Activated T-cell treated with anti-CD3 and anti-CD28 coated beads, Interleukin-2, amount 50 U/mL, for 1 hour (primary cell): ENCODE data around the gene TMED7.

ENCODE experiments used
- DNase-seq: peaks from one replicate; pipeline ENCODE4 v3.0.0-alpha.2; 2020

Gene TMED7

GRCh38 chr5:115626445-115626823 is 598 bp upstream of the TMED7 start:
- no peak for DNase-seq

- no peak for DNase-seq
Measured at GRCh38 chr5:115624994-115625393, 842 bp downstream of the TMED7 start.

- DNase-seq: no peak
Measured at GRCh38 chr5:115623658-115624057, 2.2 kb downstream of the TMED7 start.

- no peak for DNase-seq
Measured at GRCh38 chr5:115621365-115621900, 4.4 kb downstream of the TMED7 start.

- DNase-seq: no peak
Measured at GRCh38 chr5:115616892-115617291, 8.9 kb downstream of the TMED7 start.

GRCh38 chr5:115616472-115616871 is 9.4 kb downstream of the TMED7 start:
- DNase-seq: no peak

DNA sequence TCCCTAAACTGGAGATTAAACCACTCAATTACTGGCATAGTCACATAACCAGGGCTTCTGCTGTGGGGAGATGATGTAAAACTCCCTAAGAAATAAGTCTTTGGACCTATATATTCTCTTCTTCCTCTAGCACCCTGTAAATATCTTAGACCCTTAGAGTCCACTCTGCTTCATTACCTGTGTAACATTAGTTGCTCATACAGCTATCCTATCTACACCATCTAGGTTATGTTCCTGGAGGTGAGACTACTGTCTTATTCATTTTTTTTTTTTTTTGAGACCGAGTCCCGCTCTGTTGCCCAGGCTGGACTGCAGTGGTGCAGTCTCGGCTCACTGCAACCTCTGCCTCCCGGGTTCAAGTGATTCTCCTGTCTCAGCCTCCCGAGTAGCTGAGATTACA is 14.0 kb downstream of the TMED7 start:
- DNase-seq: no peak

DNA sequence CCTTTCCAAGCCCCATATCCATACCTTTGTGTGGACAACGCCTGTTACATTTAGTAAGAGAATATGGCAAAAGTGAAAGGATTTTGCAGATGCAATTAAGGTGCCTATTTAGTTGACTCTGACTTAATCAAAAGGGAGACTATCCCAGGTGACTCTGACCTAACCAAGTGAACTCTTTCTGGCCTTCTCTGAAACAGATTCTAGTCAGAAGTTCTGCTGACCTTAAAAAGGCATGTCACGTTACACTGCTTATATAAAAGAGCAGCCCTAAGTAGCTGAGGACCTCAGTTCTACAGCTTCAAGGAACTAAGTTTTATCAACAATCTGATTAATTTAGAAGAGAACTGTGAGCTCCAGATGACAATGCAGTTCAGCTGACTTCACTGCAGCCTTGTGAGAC is 17.9 kb downstream of the TMED7 start:
- no peak for DNase-seq

DNA sequence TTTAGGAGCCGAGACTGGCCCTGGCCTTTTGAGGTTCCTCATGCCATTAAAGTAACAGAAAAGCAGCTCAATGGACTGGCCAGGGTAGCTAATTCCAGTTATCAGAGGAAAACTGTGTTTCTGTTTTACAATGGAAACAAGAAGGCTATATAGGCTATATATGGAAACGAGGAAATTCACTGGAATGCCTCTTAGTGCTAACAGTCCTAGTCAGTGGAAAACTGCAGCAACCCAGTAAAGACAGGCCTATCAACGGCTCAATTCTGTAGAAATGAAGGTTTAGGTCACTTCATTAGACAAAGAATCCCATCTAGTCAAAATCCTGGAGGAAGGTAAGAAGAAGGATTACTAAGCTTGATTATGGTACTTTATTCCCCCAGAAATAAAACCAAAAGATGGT is 20.4 kb downstream of the TMED7 start:
- no peak for DNase-seq

DNA sequence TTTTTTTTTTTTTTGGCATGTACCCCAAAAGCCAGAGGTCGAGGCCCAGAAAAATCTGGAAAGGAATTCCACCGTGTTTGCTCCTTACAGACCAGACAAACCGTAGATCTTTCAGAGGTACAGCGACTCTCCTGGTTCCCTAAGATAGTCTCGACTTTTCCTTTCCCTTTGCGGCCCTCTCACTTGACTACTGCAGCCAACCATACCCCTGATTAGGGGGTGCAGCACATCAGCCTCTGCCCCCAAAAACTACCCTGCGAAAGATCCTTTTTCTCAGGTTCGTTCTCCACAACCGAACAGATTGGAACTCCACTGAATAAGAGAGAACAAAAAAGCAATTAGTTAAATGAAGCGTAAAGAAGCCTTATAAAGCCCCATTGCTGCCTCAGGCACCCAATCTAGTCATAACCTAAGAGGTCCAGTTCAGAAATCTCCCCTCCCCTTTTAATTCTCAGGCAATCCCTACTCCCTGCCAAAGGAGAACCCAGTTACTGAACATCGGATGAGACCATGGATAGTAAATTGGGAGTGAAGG is 23.2 kb downstream of the TMED7 start:
- no peak for DNase-seq

DNA sequence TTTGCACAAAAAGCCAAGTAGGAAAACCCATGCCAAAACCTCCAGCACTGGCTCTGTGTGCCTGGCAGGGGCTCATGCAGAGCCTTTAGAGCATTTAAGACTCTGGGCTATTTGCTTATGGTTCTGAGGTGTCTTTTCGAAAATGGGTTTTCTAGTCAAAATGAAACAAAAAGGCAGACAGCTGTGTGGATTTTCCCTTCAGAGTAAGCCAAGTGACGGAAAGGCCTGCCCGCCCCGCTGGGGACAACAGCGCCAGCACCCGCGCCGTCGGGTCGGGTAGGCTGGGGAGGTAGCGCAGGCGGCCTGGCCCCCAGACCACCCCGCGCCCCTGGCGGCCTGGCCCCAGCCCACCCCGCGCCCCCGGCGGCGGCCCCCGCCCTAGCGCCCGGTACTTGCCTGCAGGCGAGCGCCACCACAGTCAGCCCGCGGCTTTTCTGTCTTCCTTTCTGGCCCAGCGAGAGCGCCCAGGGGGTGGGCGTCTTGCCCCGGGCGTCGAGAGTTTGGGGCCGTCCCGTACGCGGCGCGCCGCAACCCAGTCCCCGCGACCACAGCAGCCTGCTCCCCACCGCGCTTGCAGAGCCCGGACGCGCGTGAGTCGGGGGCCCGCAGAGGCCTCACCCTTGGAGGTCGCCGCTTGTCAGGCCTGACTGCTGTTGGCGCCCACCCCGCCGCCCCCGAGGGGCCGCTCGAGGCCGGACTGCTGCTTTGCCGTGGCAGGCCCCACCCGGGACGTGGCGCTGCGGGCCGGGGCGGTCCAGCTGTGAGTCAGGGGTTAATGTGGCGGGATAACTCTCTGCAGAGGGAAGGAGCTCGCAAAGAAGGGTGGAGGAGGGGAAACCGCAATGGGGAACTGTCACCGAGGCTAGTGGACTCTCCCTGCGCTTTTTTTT is 23.9 kb downstream of the TMED7 start, which contains the start of gene TICAM2:
Gene TICAM2 (minus strand): TSS at position 779 of the 890 bp plus-strand sequence. CDS start 21,223 bp downstream, outside the sequence.
- DNase-seq: peak; percentile 67

DNA sequence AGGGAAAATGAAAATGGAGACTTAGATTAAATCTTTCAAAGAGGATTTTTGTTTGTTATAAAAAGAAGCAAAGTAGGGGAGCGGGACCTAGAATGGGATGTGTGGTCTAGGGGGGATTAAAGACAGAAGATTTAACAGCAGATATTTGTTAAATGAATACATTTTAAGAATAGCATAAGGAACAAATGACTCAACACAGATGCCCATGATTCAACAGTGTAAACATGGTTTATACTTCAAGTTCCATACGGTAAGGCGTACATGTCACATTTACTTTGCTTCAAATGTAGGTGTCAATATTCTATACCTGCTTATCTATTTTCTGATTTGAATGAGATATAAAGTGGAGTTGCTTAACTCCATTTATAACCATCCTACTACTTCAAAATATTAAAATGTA is 25.1 kb downstream of the TMED7 start:
- no peak for DNase-seq

DNA sequence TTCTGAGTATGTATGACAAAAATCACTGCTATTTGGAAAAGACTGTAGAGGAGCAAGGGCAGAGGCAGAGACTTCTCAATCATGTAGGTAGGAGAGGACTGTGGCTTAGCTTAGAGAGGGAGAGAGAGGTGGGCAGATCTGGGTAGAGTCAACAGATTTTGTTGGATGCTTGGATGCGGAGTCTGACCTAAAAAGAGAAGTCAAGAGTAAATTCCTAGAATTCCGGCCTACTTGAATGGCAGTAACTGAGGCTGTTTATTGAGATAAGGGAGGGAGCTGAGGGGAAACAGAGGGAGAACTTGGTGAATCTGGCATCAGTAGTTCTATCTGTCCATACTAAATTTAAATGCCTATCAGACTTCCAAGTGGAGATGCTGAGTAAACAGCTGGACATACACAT is 25.9 kb downstream of the TMED7 start:
- no peak for DNase-seq

GRCh38 chr5:115599502-115599901 is 26.3 kb downstream of the TMED7 start:
- DNase-seq: no peak

GRCh38 chr5:115594128-115595047 is 31.4 kb downstream of the TMED7 start:
- DNase-seq: no peak

DNA sequence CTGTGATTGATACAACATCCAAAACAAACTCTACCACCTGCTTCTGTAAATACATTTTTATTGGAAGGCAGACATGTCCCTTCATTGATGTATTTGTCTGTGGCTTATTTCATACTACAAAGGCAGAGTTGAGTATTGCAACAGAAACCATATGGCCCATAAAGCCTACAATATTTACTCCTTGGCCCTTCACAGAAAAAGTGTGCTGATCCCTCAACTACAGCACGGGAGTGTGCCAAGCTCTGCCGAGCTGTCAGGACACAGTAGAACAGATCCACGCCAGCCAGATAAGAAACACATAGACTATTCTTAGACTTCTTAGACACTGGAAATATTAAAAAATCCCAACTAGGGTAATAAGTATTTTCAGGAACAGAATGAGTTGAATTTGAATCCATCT is 36.8 kb downstream of the TMED7 start:
- DNase-seq: no peak

- no peak for DNase-seq
Measured at GRCh38 chr5:115588640-115589039, 37.2 kb downstream of the TMED7 start.

DNA sequence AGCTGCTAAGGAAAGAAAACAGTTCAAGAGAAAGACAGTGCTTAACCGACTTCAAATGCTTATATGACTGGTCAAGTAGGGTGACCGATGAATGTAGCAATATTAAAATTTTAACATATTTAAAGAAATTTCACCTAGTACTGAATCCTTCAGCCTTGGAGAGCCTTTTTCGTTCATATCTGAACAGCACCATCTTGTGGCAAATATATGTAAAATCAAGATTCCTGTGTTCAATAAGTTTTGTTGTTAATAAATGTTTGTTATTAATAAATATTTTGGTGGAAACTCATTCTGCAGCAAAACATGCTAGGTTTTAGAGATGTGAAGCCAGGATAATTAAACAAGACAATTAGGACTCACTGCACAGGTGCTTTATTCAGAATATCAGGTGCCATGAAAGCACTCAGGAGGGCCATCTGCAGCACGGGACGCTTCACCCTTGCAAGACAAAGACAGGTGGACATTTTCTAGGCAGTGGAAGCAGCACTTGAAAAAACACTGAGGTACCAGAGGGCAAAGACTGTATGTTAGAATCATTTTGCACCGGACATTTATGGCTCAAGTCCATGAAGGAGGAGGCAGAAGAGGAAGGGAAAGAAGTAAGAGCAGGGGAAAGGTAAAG is 39.2 kb downstream of the TMED7 start:
- no peak for DNase-seq

- DNase-seq: no peak
Measured at GRCh38 chr5:115585265-115585664, 40.6 kb downstream of the TMED7 start.

- no peak for DNase-seq
Measured at GRCh38 chr5:115584501-115584900, 41.3 kb downstream of the TMED7 start.

- no peak for DNase-seq
Measured at GRCh38 chr5:115583474-115583873, 42.4 kb downstream of the TMED7 start.

- no peak for DNase-seq
Measured at GRCh38 chr5:115580941-115581340, 44.9 kb downstream of the TMED7 start.

- no peak for DNase-seq
Measured at GRCh38 chr5:115579747-115580173, 46.1 kb downstream of the TMED7 start.
